Stimulated activated CD8-positive, alpha-beta memory T cell treated with anti-CD3 and anti-CD28 coated beads, Interleukin-7, amount 100 ng/mL, for 1 hour (primary cell): Measurements from ENCODE around the gene IL1A.
"Not testable (repeated sequence)": the region's sequence is repeated elsewhere in the genome, so short reads cannot be mapped to it uniquely, and the experiment has no call there.

Source experiments
- DNase-seq, 2 donors: peaks; one replicate each; pipeline ENCODE4 v3.0.0-alpha.2; 2020; ENCODE audit warnings: low read depth in 2 of 2

Gene IL1A, protein sequence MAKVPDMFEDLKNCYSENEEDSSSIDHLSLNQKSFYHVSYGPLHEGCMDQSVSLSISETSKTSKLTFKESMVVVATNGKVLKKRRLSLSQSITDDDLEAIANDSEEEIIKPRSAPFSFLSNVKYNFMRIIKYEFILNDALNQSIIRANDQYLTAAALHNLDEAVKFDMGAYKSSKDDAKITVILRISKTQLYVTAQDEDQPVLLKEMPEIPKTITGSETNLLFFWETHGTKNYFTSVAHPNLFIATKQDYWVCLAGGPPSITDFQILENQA

DNA sequence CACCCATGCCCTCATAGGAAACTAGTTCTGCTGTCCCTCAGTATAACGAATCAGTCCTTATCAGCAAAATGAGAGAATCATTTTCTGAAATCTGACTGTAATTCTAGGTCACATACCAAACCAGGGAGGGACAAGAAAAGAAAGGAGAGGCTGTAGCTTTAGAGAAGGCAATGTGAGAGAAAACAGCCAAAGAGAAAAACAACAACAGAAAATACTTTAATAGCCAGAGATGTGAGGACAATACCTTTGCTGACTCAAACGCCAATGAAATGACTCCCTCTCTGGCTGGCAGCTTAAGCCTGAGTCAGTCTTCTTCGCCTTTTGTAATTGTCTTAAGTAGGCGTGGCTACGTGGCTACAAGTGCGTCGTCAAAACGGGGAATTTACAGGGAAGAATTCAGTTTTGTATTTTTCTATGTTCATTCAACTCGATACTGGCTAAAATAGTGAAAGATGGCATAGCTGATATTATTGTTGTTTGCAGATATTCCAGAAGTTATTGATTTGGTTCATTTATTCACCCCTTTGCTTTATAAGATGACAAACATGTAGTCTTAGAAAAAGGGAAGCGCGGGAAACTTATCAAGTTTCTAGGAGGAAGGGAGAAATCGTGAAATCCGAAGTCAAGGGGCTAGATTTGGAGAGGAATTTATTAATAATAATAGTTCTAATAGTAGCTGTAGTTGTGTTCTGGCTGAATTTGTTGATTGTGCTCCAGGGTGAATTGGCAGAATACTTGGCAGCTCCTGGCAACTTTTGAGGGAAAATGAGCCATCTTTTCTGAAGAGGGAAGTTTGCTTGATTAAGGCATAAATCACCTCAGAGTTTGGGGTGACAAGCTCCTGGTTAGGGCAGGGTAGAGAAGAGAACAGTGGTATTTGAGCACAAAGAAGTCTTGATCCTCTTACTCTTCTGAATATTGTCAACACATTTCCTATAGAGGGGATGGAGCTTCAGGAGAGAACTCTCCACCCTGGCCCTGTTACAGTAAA is at the start of gene IL1A:
Gene IL1A, minus strand, starts transcription at position 295 of the 991 bp plus-strand sequence. CDS start 723 bp downstream, outside the sequence.
- DNase-seq = no peak

DNA sequence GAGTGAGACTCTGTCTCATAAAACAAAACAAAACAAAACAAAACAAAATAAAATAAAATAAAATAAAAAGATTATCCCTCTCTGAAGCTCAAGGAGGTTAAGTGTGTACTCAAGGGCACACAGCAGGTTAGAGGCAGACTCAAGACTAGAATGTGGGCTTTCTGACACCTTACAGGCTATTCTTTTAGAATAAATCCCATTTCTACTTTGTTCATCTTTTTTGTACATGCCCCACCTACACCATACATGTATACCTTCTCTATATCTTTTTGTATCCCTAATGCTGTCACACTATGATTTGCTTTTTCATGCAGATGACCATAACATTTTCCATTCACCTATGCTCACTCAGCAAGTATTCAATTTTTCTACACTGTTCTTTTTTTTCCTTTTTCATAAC is 49.7 kb upstream of the IL1A start:
- no peak for DNase-seq

DNA sequence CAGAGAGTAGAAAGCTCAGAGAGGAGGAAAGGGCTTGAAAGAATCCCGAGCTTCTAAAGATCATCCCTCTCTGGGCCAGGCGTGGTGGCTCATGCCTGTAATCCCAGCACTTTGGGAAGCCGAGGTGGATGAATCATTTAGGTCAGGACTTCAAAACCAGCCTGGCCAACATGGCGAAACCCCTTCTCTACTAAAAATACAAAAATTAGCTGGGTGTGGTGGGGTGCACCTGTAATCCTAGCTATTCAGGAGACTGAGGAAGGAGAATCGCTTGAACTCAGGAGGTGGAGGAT is 49.3 kb upstream of the IL1A start:
- not testable (repeated sequence) for DNase-seq

DNA sequence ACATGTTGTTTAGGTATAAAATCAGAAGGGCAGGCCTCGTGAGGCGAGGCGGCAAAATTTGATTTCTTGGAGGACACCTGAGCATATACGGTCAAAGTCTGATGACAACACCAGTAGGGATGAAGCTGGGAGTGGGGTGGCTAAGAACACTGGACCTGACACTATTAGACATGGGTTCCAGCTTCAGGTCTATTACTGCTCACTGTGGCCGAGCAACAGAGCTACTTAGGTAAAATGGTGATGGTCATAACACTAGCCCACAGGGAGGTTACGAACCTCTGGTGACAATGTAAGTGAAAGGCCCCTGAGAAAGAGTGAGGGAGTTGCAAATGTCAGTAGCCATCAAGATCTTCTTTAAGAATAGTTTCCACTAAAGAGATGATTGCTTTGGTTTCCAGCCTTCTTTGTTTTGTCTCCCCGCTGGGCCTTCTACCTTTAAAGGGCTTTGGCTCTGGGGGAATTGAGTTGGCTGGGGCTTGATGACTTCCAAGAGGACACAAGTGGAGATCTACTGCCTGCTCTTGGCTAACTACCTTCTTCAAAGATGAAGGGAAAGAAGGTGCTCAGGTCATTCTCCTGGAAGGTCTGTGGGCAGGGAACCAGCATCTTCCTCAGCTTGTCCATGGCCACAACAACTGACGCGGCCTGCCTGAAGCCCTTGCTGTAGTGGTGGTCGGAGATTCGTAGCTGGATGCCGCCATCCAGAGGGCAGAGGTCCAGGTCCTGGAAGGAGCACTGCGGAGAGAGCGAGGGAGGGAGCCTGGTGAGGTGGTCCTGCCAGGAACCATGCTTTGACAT is 48.7 kb upstream of the IL1A start:
- DNase-seq = no peak

DNA sequence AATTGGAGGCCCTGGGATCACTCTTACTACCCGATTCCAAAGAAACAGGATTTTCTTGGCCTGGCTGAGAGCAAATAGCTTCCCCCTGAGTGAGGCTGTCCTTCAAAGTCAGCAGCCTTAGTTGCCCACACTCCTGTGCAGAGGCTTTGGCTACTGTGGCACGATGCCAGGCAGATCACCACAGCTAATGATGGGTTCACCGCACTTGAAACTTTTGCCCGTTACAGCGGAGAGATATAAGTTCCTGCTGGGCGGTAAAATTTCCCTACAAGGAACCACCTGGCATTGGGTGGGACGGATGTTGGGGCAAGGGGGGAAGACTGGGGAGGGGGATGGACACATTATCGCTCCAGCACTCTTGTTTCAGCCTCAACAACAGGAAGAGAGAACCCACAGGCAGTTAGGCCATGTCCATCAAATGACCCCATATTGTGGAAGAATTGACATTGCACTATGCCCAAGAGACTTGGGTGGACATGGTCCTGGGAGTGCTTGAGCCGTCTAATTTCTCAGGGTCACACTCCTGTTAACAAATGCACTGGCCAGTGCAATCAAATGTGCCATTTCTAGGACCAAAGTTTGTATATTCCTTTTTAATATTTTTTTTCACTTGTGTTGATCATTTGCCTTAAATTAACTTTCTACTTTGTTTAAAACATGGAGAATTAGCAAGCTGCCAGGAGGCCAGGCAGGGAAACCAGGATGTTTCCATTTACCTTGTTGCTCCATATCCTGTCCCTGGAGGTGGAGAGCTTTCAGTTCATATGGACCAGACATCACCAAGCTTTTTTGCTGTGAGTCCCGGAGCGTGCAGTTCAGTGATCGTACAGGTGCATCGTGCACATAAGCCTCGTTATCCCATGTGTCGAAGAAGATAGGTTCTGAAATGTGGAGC is 47.9 kb upstream of the IL1A start:
- no peak for DNase-seq

DNA sequence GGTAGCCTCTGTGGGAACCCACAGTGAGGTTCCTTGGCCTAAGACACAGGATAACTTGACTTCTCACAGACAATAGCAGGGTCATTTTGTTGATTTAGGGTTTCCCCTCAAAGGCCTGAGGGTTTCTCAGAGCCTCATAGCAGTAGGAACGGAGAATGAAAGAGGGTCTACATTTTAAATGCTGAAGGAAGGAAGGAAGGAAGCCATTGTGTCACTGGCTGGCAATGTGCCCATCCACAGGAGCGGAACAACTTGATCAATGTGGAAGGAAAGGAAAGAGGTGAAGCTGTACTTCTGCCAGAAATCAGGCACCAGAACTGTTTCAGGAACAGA is 47.2 kb upstream of the IL1A start:
- DNase-seq = no peak

DNA sequence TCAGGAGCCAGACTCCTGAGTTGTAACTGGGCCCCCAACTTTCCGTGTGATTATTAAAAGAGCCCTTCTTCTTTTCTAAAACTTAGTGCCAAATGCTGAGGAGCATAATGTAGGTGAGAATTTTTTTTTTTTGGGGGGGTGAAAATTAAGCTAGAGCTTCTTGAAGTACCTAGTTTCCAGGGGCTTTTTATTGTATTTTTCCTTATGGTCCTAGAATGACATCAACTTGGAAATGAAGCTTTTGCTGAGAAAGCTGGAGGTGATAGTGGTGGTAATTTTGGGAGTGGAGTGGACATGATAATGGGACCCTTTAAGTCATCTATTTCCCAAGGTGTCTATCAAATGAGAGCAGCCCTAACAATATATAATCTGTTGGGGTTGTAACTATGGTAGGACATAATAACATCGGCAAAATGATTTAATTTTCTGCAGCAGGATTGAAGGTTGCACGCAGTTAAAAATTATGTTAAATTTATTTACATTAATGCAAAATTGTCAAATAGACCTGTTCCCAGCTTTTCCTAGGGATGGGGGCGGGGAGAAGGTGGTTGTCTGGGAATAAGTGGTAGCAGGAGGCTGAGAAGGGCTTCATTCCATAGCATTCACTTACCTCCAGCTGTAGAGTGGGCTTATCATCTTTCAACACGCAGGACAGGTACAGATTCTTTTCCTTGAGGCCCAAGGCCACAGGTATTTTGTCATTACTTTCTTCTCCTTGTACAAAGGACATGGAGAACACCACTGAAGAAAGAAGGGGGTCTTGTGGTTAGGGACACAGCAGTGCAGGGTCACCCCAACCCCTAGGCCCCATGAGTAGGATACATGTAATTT is 46.6 kb upstream of the IL1A start:
- no peak for DNase-seq

DNA sequence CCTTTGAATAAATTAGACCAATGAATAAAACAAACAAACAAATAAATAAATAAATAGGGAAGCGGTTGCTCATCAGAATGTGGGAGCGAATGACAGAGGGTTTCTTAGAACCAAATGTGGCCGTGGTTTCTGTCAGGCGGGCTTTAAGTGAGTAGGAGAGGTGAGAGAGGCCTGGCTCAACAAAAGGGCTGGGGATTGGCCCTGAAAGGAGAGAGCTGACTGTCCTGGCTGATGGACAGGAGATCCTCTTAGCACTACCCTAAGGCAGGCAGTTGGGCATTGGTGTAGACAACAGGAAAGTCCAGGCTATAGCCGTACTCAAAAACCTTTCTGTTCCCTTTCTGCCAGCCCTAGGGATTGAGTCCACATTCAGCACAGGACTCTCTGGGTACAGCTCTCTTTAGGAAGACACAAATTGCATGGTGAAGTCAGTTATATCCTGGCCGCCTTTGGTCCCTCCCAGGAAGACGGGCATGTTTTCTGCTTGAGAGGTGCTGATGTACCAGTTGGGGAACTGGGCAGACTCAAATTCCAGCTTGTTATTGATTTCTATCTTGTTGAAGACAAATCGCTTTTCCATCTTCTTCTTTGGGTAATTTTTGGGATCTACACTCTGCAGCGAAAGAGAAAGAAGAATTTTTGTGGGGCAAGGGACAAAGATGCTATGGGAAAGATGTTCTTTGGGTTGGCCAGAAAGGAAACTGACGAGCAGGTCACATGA is 45.8 kb upstream of the IL1A start:
- DNase-seq = no peak

DNA sequence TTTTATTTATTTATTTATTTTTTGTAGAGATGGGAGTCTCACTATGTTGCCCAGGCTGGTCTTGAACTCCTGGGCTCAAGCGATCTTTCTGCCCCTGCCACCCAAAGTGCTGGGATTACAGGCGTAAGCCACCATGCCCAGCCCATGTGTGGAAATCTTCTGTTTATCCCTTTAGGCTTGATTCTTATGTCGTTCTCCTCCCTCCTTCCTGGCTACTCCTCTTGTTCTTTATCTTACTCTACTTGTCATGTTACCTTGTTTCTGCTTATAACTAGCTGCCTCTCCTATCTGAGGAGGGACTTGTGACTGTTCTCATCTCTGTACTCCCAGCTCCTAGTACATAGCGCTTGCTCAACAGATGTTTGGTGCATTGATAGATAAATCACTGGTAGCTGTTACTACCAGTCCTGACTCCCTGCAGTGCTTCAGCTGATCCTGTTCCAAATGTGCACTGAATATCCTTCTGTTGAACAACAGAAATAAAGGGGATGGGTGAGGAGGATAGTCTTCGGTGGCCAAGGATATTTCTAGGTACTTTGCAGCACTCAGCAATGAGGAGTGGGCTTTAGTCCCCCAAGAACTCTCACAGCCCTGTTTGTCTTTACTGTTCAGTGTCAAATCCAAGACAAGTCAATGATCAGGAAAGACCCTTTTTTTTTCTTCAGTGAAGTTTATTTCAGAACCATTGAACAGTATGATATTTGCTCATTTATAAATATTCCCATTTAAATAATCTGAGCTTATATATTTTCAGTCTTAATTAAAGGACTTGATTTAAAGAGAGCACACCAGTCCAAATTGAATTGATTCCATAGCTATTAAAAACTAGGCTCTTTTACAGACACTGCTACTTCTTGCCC is 45.0 kb upstream of the IL1A start:
- no peak for DNase-seq

DNA sequence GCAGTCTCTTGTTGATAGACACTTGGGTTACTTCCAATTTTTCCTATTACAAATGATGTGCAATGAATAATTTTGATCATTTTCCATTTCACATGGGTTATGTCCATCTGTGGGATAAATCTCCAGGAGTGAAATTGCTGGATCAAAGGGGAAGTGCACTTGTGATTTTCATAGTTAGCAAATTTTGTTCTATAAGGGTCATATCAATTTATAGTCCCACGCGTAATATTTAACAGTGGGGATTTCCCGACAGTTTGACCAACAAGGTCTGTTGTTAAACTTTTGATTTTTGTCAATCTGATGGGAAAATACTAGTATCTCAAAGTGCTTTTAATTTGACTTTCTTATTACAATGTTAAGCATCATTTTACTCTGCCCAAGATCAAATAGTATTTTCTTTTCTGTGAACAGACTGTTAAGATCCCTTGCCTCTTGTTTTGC is 44.0 kb upstream of the IL1A start:
- no peak for DNase-seq

DNA sequence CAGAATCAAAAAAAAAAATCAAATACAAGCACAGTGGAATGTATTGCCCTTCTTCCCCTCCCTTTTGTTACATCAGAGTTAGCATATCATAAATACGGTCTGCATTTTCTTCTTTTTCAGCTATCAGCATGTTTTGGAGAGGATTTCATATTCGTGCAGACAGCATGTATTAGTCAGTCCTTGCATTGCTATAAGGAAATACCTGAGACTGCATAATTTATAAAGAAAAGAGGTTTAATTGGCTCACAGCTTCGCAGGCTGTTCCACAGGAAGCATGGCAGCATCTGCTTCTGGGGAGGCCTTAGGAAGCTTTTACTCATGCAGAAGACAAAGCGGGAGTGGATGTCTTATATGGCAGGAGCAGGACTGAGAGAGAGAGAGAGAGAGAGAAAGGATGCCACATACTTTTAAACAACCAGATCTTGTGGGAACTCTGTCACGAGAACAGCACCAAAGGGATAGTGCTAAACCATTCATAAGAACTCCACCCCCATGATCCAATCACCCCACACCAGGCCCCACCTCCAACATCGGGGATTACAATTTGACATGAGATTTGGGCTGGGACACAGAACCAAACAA is 43.4 kb upstream of the IL1A start:
- no peak for DNase-seq

DNA sequence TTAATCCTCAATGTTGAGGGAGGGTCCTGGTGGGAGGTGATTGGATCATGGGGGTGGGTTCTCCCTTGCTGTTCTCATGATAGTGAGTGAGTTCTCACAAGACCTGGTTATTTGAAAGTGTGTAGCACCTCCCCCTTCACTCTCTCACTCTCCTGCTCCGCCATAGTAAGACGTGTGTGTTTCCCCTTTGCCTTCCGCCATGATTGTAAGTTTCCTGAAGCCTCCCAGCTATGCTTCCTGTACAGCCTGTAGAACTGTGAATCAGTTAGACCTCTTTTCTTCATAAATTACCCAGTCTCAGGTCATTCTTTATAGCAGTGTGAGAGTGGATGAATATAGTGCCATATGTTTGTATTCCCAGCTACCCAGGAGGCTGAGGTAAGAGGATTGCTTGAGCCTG is 42.7 kb upstream of the IL1A start:
- DNase-seq = no peak

DNA sequence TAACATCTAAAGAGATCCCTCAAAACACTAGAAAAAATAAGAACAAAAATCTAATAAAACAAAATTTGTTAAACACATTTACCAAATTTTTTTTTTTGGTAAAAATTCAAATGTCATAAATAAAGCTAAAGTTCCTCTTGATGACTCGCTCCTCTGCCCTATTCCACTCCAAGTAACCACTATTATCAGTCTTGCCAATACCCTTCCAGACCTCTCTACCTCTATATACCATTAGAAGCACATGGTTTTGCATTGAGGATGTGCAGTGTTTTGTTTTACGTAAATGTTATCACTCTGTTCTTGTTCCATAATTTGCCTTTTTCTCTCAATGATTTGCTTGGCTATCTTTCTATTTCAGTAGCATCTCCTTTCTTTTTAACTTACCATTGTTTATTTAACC is 41.4 kb upstream of the IL1A start:
- no peak for DNase-seq

DNA sequence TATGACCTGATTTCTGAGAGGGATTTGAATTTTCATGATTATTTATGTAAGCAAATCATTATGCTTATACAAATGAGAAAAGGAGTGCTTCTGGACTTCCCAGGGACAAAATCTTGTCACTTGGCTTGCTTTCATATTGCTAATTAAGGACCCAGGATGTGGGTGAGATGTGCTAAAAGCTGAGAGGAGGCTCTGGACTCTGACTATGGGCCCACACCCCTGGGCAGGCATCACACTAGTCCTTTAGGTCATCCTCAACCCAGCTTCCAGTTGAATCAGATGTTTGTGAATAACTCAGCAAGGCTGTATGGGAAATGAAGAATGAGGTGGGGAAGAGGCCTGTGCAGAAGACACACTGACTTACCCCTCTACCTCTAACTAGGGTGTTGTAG is 40.4 kb upstream of the IL1A start:
- no peak for DNase-seq

DNA sequence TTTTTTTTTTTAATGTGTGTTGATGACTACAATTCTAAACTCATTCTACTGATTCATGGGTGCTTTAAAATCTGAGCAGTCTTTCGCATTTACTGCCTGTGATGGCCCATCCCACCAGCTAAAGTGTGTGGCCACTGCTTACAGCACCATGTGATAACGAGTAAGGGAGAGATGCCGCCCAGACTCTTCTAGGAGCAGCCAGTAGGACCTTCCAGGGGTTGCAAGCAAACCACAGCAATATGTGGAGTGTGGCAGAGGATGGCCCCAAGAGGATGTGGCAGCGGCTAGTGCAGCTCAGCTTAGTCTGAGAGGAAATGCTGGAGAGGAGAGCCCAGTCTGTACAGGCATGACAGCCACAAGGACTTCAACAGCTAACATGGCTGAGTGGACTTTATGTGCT is 37.4 kb upstream of the IL1A start:
- no peak for DNase-seq

DNA sequence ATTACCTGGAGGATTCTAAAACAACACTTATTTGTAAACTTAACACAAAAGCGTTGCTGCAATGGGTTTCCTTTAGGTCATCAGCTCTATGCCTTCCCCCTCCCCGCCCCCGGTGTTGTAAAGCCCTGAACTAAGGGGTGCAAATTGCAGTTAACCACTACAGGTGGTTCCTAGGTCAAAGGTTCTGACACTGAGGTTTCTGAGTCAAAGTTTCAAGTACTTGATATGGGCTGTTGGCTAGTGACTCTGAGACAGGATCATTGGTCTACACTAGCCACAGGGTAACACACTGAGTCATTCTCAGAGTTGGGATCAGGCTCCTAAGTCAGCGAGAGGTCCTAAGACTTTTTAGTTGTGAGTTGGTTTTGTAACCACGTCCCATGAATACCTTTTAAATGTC is 36.8 kb upstream of the IL1A start:
- DNase-seq = no peak

DNA sequence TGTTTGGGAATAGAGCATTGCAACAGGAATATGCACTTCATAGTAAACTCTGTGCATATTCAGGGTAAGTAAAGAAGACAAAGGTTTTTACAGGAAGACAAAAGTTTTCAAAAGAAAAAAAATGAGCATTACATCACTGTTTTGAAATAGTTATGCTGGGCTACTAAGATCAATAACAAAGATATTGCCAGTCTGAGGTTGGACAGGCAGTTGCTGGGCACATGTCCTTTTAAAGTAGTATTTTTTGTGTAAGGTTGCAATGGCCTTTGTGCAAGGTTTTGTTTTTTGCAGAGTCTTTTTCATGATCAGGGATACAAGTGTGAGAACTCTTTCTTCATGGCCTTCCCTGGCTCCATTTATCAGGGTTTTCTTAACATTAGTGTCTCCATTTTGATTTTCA is 36.0 kb upstream of the IL1A start:
- DNase-seq = no peak

DNA sequence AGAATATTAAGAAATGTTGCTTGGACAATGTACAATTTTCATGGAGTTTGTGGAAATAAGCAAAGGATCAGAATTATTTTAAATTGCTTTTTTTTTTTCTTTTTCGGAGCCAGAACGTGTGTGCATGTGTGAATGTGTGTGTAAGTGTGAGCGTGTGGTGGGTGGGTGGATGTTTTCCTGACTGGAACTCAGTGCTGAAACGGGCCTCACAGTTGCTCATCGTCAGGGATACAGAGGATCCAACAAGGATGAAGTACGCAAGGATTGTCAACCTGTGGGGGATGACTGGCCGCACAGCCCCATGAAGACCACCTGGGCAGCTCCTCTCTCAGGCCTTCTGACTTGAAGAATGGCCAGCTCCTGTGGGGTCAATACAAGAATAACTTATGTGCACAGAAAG is 34.8 kb upstream of the IL1A start:
- no peak for DNase-seq
